GM15510 (cell line): ENCODE data around the gene CRTC2.

Experiments used
- POLR2A ChIP-seq: IDR thresholded peaks from 3 replicates; pipeline ENCODE4 v1.6.1; 2011; ENCODE audit warnings: borderline replicate concordance; ENCODE audit not compliant: insufficient read length; ENCODE audit errors: extremely low read depth

CRTC2 gene

GRCh38 chr1:153941826-153942725 lies 16.3 kb downstream of the CRTC2 start:
- TF ChIP-seq POLR2A = no peak

DNA sequence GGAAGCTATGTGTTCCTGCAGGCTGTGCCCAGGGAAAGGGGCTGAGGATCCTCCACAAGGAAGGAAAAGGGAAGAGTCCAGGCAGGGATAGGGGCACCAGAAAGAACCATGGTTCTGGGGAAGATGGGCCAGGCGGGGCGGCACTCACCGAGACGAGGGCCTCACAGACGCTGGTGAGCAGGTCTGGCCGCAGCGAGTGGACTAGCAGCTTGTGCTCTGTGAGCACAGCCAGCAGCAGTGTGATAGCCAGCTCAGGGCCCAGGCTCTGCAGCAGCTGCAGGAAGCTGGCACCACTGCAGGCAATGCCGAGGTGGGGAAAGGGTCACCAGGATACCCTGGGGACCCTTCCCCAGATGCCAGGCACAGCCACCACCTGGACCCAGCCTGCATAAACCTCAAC lies 17.7 kb downstream of the CRTC2 start:
- no peak for TF ChIP-seq POLR2A

GRCh38 chr1:153939476-153939875 lies 18.9 kb downstream of the CRTC2 start:
- no peak for TF ChIP-seq POLR2A

DNA sequence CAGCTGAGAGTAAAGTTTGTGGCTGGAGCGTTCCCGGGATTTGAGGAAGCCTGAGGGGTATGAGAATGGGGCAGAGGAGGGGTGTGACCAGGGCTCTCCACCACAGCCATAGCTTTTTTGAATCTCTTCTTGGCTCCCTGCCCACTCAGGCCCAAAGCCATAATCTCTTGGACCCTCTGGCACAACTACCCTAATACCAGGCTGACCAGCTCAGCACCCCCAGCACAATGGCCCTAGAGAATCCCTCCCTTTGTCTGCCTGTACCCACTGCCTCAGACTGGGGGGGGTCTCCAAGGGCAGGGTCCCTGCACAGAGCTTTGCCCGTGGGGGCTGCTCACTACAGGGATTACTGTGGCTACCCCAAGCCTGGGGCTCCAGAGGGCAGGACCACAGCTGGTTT lies 19.4 kb downstream of the CRTC2 start:
- TF ChIP-seq POLR2A = no peak

- TF ChIP-seq POLR2A = no peak
These were observed 21.1 kb downstream of the CRTC2 start for GRCh38 chr1:153937331-153937730.

DNA sequence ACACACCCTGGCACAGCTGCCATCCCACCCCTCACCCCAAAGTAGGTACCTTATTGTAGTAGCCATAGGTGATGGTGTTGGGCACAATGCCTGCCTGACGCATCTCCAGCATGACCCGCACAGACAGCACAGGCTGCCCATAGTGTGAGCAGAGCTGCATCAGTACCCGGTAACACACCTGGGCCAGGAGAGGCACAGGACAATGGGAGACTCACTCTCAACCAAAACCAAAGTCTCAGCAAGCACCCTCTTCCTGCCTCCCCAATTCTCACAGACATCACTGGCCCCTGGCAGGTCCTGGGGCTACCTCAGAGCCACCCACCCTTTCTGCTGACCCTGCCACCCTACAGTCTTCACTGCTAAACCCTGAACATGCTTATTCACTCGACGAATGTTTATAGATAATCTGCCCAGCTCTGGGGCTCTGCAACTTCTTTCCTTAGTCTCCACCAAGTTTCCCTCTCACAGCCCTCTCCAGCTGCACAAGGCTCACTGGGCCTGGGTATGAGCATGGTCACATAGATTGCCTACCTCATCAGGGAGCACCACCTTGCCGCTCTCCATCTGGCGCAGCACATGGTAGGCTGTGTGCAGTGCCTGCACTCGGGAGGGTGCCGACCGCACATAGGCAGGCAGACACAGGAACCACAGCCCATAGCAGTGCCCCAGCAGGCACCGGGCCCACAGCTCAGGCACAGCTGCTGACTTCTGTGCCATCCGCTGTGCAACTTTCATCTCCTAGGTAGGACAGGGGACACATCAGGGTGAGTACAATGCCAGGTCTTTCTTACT lies 22.2 kb downstream of the CRTC2 start:
- TF ChIP-seq POLR2A = no peak

GRCh38 chr1:153934746-153935145 lies 23.7 kb downstream of the CRTC2 start:
- no peak for TF ChIP-seq POLR2A

- TF ChIP-seq POLR2A = no peak
These were observed 24.5 kb downstream of the CRTC2 start for GRCh38 chr1:153933955-153934354.

DNA sequence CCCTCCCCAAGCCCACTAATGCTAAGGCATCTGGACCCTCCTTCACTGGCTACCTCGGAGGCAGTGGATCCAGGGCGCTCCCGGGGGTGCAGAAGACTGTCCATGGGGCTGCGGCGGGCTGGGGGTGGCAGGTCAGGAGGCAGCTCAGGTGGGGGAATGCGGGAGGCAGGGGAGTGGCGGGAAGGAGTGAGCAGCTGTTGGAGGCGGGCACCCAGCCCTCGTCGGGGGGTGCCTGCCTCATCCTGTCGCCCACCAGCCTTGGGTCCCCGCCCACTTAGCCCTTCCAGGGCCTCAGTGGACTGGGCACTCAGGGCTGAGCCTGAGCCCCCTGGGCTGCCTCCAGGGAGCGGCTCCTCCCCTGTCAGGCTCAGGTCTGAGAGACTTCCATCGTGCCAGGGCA lies 25.0 kb downstream of the CRTC2 start:
- no peak for TF ChIP-seq POLR2A

- no peak for TF ChIP-seq POLR2A
These were observed 26.0 kb downstream of the CRTC2 start for GRCh38 chr1:153932156-153933131.

GRCh38 chr1:153929981-153930948 lies 28.1 kb downstream of the CRTC2 start:
- no peak for TF ChIP-seq POLR2A

GRCh38 chr1:153929426-153929825 lies 29.0 kb downstream of the CRTC2 start:
- no peak for TF ChIP-seq POLR2A

GRCh38 chr1:153928791-153929341 lies 29.5 kb downstream of the CRTC2 start:
- TF ChIP-seq POLR2A = no peak
